Neural crest cell (in vitro differentiated cells): Measurements from ENCODE around the gene MOBP. TPM values are rescaled to one million over a fixed set of nuclear protein-coding genes. Genes with fewer than 3 reads are reported as not detected.

Source experiments
- DNase-seq: peaks from one replicate; pipeline ENCODE4 v3.0.0; 2021; ENCODE audit warnings: low read depth, mixed read lengths, low spot score
- H3K27ac Mint-ChIP-seq: one replicate; pipeline ENCODE4 v1.8.0; 2021; ENCODE audit warnings: mild to moderate bottlenecking, mixed read lengths; ENCODE audit not compliant: unreplicated experiment
- H3K27me3 Mint-ChIP-seq: 2 replicates; pipeline ENCODE4 v1.8.0; 2021; ENCODE audit warnings: low read depth, mild to moderate bottlenecking, mixed read lengths
- H3K36me3 Mint-ChIP-seq: 2 replicates; pipeline ENCODE4 v1.8.0; 2021; ENCODE audit warnings: low read depth, mild to moderate bottlenecking, mixed read lengths
- H3K4me1 Mint-ChIP-seq: 2 replicates; pipeline ENCODE4 v1.8.0; 2021; ENCODE audit warnings: mixed read lengths
- H3K4me3 Mint-ChIP-seq: one replicate; pipeline ENCODE4 v1.8.0; 2021; ENCODE audit warnings: mild to moderate bottlenecking, mixed read lengths
- H3K9me3 Mint-ChIP-seq: 2 replicates; pipeline ENCODE4 v1.8.0; 2021; ENCODE audit warnings: mixed read lengths
- total RNA-seq: library from RNA; stranded (reverse); gene quantifications from 2 replicates; pipeline ENCODE4 v1.2.1, GENCODE V29; 2021
- TF ChIP-seq, protein P1 (sequence below): fragments of 200-600 bp; sonication (generic); conservative IDR thresholded peaks from 2 replicates; pipeline ENCODE4 v1.5.0; 2021; ENCODE audit warnings: antibody characterized with exemption, mild to moderate bottlenecking

Gene MOBP
- total RNA-seq, 1 donor from 2014 or later, result not detected

DNA sequence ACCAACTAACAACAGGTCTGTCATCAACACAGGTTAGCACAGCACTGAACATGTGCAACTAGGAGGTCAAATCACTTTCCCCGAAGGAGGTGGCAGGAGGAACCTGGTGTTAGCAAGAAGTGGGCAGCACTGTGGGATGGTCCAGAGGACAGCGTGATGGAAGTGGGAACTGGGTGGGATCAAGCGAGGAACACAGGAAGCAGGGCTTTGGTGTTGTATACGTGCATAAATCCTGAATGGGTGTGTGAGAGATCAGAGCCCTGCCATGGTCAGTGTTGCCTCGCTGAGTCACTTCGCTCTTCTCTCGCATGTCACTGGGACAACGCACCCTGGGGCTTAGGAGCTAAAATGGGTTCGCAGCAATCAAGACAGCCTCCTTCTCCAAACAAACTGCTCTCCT lies 62.1 kb downstream of the MOBP start:
- no peaks in the 10 kb centered on the region for H3K4me1 Mint-ChIP-seq
- H3K9me3 Mint-ChIP-seq, result peaks cover 3% of the 10 kb centered on the region
- TF ChIP-seq, protein P1, sequence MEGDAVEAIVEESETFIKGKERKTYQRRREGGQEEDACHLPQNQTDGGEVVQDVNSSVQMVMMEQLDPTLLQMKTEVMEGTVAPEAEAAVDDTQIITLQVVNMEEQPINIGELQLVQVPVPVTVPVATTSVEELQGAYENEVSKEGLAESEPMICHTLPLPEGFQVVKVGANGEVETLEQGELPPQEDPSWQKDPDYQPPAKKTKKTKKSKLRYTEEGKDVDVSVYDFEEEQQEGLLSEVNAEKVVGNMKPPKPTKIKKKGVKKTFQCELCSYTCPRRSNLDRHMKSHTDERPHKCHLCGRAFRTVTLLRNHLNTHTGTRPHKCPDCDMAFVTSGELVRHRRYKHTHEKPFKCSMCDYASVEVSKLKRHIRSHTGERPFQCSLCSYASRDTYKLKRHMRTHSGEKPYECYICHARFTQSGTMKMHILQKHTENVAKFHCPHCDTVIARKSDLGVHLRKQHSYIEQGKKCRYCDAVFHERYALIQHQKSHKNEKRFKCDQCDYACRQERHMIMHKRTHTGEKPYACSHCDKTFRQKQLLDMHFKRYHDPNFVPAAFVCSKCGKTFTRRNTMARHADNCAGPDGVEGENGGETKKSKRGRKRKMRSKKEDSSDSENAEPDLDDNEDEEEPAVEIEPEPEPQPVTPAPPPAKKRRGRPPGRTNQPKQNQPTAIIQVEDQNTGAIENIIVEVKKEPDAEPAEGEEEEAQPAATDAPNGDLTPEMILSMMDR, result no peak
- H3K27ac Mint-ChIP-seq, result no peak overlapping the region
- no peaks in the 10 kb centered on the region for H3K36me3 Mint-ChIP-seq
- H3K27me3 Mint-ChIP-seq, result peaks cover 4% of the 10 kb centered on the region
- H3K4me3 Mint-ChIP-seq, result no peak overlapping the region
- no peak for DNase-seq

DNA sequence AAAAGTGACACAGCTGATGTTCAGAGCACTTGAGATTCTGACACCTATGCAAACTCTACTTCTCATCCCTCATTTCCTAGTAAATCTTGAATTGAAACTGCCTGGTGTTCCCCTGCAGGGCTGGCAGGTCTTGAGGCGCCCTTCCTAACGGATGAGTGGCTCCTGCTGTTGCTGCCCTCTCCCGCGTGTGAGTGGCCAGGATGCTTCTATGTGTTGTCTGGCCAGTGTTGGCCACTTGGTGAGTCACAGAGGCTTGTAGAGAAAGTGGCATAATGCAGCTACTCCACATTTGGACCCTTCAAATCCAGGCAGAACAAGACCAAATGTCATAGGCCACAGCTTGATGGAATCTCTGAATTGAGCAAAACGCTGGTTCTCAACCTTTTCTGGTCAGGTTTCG lies 63.6 kb downstream of the MOBP start:
- H3K27ac Mint-ChIP-seq, result no peak overlapping the region
- no peak overlapping the region for H3K4me3 Mint-ChIP-seq
- H3K9me3 Mint-ChIP-seq, result no peaks in the 10 kb centered on the region
- peaks cover 7% of the 10 kb centered on the region for H3K27me3 Mint-ChIP-seq
- H3K4me1 Mint-ChIP-seq, result no peaks in the 10 kb centered on the region
- DNase-seq, result no peak
- H3K36me3 Mint-ChIP-seq, result no peaks in the 10 kb centered on the region
- TF ChIP-seq, protein P1, result no peak

DNA sequence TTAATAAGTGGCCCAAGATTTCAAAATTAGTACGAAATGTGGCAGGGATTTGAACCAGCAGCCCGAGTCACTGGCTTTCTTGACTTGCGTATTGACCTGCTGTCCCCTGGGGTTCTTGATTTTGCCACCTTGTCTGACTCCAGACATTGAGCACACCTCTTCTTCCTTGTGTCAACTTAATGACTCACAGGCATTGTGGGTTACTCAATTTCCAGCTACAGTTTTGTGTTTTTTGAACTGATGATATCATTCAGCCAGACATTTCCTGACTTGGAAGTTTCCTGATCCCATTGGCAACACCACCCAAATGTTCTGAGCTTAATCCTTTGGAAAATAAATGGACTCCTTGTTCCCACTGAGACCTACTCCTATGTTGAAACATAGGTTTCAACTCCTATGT lies 64.2 kb downstream of the MOBP start:
- peaks cover 7% of the 10 kb centered on the region for H3K27me3 Mint-ChIP-seq
- DNase-seq, result no peak
- H3K4me1 Mint-ChIP-seq, result no peaks in the 10 kb centered on the region
- no peak overlapping the region for H3K27ac Mint-ChIP-seq
- H3K36me3 Mint-ChIP-seq, result no peaks in the 10 kb centered on the region
- TF ChIP-seq, protein P1, result no peak
- H3K9me3 Mint-ChIP-seq, result no peaks in the 10 kb centered on the region
- no peak overlapping the region for H3K4me3 Mint-ChIP-seq

DNA sequence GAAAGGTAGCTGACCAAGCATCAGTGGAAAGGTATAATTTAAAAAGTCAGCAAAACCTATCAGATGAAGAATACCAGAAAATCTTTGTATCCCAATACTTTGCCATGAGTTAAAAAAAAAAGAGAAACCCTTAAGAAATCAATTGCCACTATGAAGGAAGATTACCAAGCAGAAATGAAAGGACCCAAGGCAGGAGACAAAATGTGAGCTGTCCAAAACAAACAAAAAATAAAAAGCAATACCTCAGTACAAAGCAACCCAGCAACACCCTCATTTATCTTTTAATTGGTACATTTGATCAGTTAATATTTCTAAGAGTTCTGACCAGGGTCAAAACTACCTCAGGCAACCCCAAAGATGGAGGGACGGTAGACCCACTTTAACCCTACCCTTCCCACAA lies 65.3 kb downstream of the MOBP start:
- H3K4me1 Mint-ChIP-seq, result no peaks in the 10 kb centered on the region
- H3K36me3 Mint-ChIP-seq, result no peaks in the 10 kb centered on the region
- H3K9me3 Mint-ChIP-seq, result no peaks in the 10 kb centered on the region
- no peak for DNase-seq
- H3K4me3 Mint-ChIP-seq, result no peak overlapping the region
- peaks cover 7% of the 10 kb centered on the region for H3K27me3 Mint-ChIP-seq
- TF ChIP-seq, protein P1, result no peak
- H3K27ac Mint-ChIP-seq, result no peak overlapping the region

DNA sequence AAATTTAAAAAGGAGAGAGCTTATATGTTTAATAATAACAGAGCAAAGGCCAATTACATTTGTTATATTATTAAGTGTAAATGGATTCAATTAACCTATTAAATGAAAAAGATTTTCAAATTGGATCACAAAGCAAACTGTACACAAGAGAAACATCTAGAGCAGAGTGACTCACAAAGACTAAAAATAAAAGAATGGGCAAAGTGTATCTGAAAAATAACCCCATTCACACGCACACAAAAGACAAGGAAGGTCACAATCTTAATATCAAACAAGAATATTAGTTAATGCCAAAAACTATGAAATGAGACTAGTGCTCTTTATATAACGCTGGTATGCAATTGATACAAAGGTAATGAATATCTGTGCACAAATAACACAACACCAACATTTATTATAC lies 65.7 kb downstream of the MOBP start:
- H3K9me3 Mint-ChIP-seq, result no peaks in the 10 kb centered on the region
- TF ChIP-seq, protein P1, result no peak
- DNase-seq, result no peak
- H3K4me1 Mint-ChIP-seq, result no peaks in the 10 kb centered on the region
- no peak overlapping the region for H3K27ac Mint-ChIP-seq
- no peaks in the 10 kb centered on the region for H3K36me3 Mint-ChIP-seq
- peaks cover 7% of the 10 kb centered on the region for H3K27me3 Mint-ChIP-seq
- no peak overlapping the region for H3K4me3 Mint-ChIP-seq
